Transverse colon (tissue), 4 donors: ENCODE results near the gene HK1. TPM values are rescaled to one million over a fixed set of nuclear protein-coding genes. Genes with fewer than 3 reads are reported as not detected.

Experiments
- DNase-seq: peaks from one replicate; pipeline ENCODE4 v3.0.0-alpha.2; 2019
- H3K27ac ChIP-seq, 4 donors: fragments of 200-600 bp; sonication (generic); 2 replicates each; pipeline ENCODE4 v1.5.1; 2016 to 2018; ENCODE audit warnings: inconsistent platforms in 4 of 4
- H3K27me3 ChIP-seq: fragments of 200-600 bp; sonication (generic); 2 replicates; pipeline ENCODE4 v1.5.1; 2017; ENCODE audit warnings: inconsistent platforms
- H3K36me3 ChIP-seq, 4 donors: fragments of 200-600 bp; sonication (generic); 2 replicates each; pipeline ENCODE4 v1.5.1; 2017 to 2019; ENCODE audit warnings: inconsistent platforms in 4 of 4
- H3K4me1 ChIP-seq, 4 donors: fragments of 200-600 bp; sonication (generic); 2 replicates each; pipeline ENCODE4 v1.5.1; 2017 to 2020; ENCODE audit warnings: inconsistent platforms in 4 of 4
- H3K4me3 ChIP-seq, 4 donors: fragments of 200-600 bp; sonication (generic); 1 replicate in 1 of 4; 2 replicates in 3 of 4; pipeline versions ENCODE4 v1.5.1 to v1.6.1; 2017 to 2019; ENCODE audit warnings: inconsistent platforms in 4 of 4
- H3K9me3 ChIP-seq, 2 donors: fragments of 200-600 bp; sonication (generic); 2 replicates each; pipeline ENCODE4 v1.5.1; 2017 to 2019; ENCODE audit warnings: inconsistent platforms in 2 of 2
- CTCF ChIP-seq, 5 experiments: fragments of 200-600 bp in 3 of 5; fragments of 450-650 bp in 2 of 5; sonication (generic) in 3 of 5; IDR thresholded peaks; 1 replicate in 2 of 5; 2 replicates in 3 of 5; pipeline ENCODE4 v1.5.1; 2016 to 2017; ENCODE audit warnings: antibody characterized with exemption in 5 of 5, inconsistent platforms in 3 of 5, mild to moderate bottlenecking in 2 of 5, moderate library complexity in 1 of 5
- EP300 ChIP-seq: sonication (generic); formaldehyde crosslinking; IDR thresholded peaks from one replicate; pipeline ENCODE4 v1.6.1; 2017; ENCODE audit warnings: antibody characterized with exemption, low read depth
- POLR2A ChIP-seq: fragments of 450-650 bp; IDR thresholded peaks from one replicate; pipeline ENCODE4 v1.6.1; 2016; ENCODE audit warnings: antibody characterized with exemption, mild to moderate bottlenecking, moderate library complexity
- POLR2AphosphoS5 ChIP-seq, 3 donors: sonication (generic); formaldehyde crosslinking; IDR thresholded peaks; one replicate each; pipeline ENCODE4 v1.6.1; 2016; ENCODE audit warnings: antibody characterized with exemption in 3 of 3
- WGBS, 2 donors: methylation state at CpG; one replicate each; pipeline ENCODE4 v1.1.5; 2018; ENCODE audit warnings: low coverage in 1 of 2; 5-methylcytosine and 5-hydroxymethylcytosine counted together
- in situ Hi-C, 4 donors: fragments of 200-750 bp; cut with MboI; loops; one replicate each; pipeline versions ENCODE4 v1.15.0 to v1.15.1; 2017; ENCODE audit warnings: low sequenced_read_pairs in 3 of 4, low pct_ligation_motif_present in 1 of 4, low pct_unique_long_range_greater_than_20kb in 1 of 4
- intact Hi-C: fragments of 100-400 bp; cut with DNase I; formaldehyde crosslinking; loops from one replicate; pipeline ENCODE4 v1.15.1; 2023; ENCODE audit warnings: low total_unique reads
- total RNA-seq, 4 donors: library from RNA; depleted of rRNA; stranded (reverse); fragments of >200 nt; gene quantifications; one replicate each; pipeline ENCODE4 v1.1.0, GENCODE V29; 2016

The HK1 gene
- total RNA-seq, 4 donors from 2014 or later, result 27.3 to 69.9 (median 54.0) TPM

GRCh38 chr10:69239816-69240434 lies 38.4 kb upstream of the HK1 start:
- Histone ChIP-seq H3K27me3 (no peaks in the 10 kb centered on the region), H3K4me3 (no peak overlapping the region), H3K36me3 (no peaks in the 10 kb centered on the region), H3K27ac (no peak overlapping the region), H3K4me1 (peaks cover 0 to 12% (median 0%) of the 10 kb centered on the region in 4 donors), H3K9me3 (no peaks in the 10 kb centered on the region)
- 53 to 66% methylated on average over 3 to 6 of the region's 6 CpGs for WGBS, 2 donors
- DNase-seq, result no peak
- TF ChIP-seq POLR2A (no peak), POLR2AphosphoS5 (IDR thresholded peaks at IDR 0.05) (no peak), EP300 (no peak), CTCF (IDR thresholded peaks at IDR 0.05) (no peak)
- in situ Hi-C loops (loop anchor here (5.0 to 25.0 kb wide), 6 partner anchors 75 to 397 kb away; partner anchors contain the start of gene FAM241B (in 1 of the 4)), intact Hi-C loops (loop anchor here (2.0 kb wide), 1 partner anchor 153 kb away; no protein-coding TSS in a partner anchor)

- H3K27me3 ChIP-seq, result no peaks in the 10 kb centered on the region
- no peaks in the 10 kb centered on the region for H3K36me3 ChIP-seq
- in situ Hi-C loops, result loop anchor here in 2 of 4 donors (25.0 kb wide), 2 partner anchors 272 to 397 kb away; partner anchors contain the start of gene FAM241B (in 1 of the 2)
- no peak for DNase-seq
- TF ChIP-seq POLR2A (no peak), EP300 (no peak), CTCF (IDR thresholded peaks at IDR 0.05) (no peak), POLR2AphosphoS5 (IDR thresholded peaks at IDR 0.05) (no peak)
- no peak overlapping the region for H3K4me3 ChIP-seq
- intact Hi-C loops, result no loop called here
- no peaks in the 10 kb centered on the region for H3K9me3 ChIP-seq
- 93% methylated on average over 3 to 11 of the region's 11 CpGs for WGBS, 2 donors
- no peak overlapping the region for H3K27ac ChIP-seq
- H3K4me1 ChIP-seq, result peaks cover 0 to 12% (median 0%) of the 10 kb centered on the region in 4 donors
Measured at GRCh38 chr10:69240455-69240854, 37.8 kb upstream of the HK1 start.

- Histone ChIP-seq H3K27me3 (no peaks in the 10 kb centered on the region), H3K4me1 (peaks cover 0 to 12% (median 0%) of the 10 kb centered on the region in 4 donors), H3K9me3 (no peaks in the 10 kb centered on the region), H3K27ac (no peak overlapping the region), H3K4me3 (no peak overlapping the region), H3K36me3 (no peaks in the 10 kb centered on the region)
- TF ChIP-seq POLR2A (no peak), EP300 (no peak)
- in situ Hi-C loops (loop anchor here in 2 of 4 donors (25.0 kb wide), 2 partner anchors 271 to 396 kb away; partner anchors contain the start of gene FAM241B (in 1 of the 2)), intact Hi-C loops (no loop called here)
- no peak for DNase-seq
- WGBS, 2 donors, result 59 to 79% methylated on average over 2 to 7 of the region's 7 CpGs
Measured at GRCh38 chr10:69241575-69241974, 36.7 kb upstream of the HK1 start.

- 78 to 87% methylated on average over 2 to 11 of the region's 11 CpGs for WGBS, 2 donors
- Histone ChIP-seq H3K9me3 (no peaks in the 10 kb centered on the region), H3K4me1 (peaks cover 0 to 12% (median 0%) of the 10 kb centered on the region in 4 donors), H3K27me3 (no peaks in the 10 kb centered on the region), H3K27ac (no peak overlapping the region), H3K4me3 (no peak overlapping the region), H3K36me3 (no peaks in the 10 kb centered on the region)
- no peak for TF ChIP-seq POLR2A
- intact Hi-C loops, result no loop called here
- in situ Hi-C loops, result loop anchor here in 2 of 4 donors (25.0 kb wide), 2 partner anchors 270 to 395 kb away; partner anchors contain the start of gene FAM241B (in 1 of the 2)
- DNase-seq, result no peak
Measured at GRCh38 chr10:69242040-69242851, 36.0 kb upstream of the HK1 start.

- WGBS, 2 donors, result 80 to 92% methylated on average over 2 to 5 of the region's 5 CpGs
Measured at GRCh38 chr10:69242852-69243212, 35.5 kb upstream of the HK1 start.

More at GRCh38 chr10:69242852-69243212, 35.5 kb upstream of the HK1 start:
- intact Hi-C loops, result no loop called here
- in situ Hi-C loops, result loop anchor here in 2 of 4 donors (25.0 kb wide), 2 partner anchors 269 to 394 kb away; partner anchors contain the start of gene FAM241B (in 1 of the 2)
- no peaks in the 10 kb centered on the region for H3K36me3 ChIP-seq
- peaks cover 0 to 10% (median 0%) of the 10 kb centered on the region in 4 donors for H3K4me1 ChIP-seq
- no peaks in the 10 kb centered on the region for H3K27me3 ChIP-seq
- TF ChIP-seq EP300 (no peak), CTCF (IDR thresholded peaks at IDR 0.05) (no peak), POLR2AphosphoS5 (IDR thresholded peaks at IDR 0.05) (no peak), POLR2A (no peak)
- H3K9me3 ChIP-seq, result no peaks in the 10 kb centered on the region
- H3K4me3 ChIP-seq, result no peak overlapping the region
- no peak overlapping the region for H3K27ac ChIP-seq
- no peak for DNase-seq
